Keratinocyte (primary cell): ENCODE data around the gene PAQR4. TPM values are rescaled to one million over a fixed set of nuclear protein-coding genes. Genes with fewer than 3 reads are reported as not detected.

ENCODE experiments used
- DNase-seq: peaks from one replicate; pipeline ENCODE4 v3.0.0-alpha.2; 2011; ENCODE audit warnings: low read depth, missing footprints, low spot score
- FAIRE-seq: peaks from 2 replicates; lab custom pipeline; 2011; peaks lifted over from hg19 to GRCh38; lab: Jason Lieb, UNC
- H2AFZ ChIP-seq: 2 replicates; pipeline ENCODE4 v1.6.0; 2012; ENCODE audit warnings: low read length, control low read depth, inconsistent platforms; ENCODE audit not compliant: control insufficient read depth
- H3K27ac ChIP-seq: 2 replicates; pipeline ENCODE4 v1.5.1; 2011; ENCODE audit warnings: low read length; ENCODE audit not compliant: control insufficient read depth, insufficient read depth
- H3K27me3 ChIP-seq: 3 replicates; pipeline ENCODE4 v1.6.0; 2011; ENCODE audit warnings: low read length; ENCODE audit not compliant: control insufficient read depth, insufficient read depth; ENCODE audit errors: extremely low read depth
- H3K36me3 ChIP-seq, 2 experiments: 2 replicates in 1 of 2; 3 replicates in 1 of 2; pipeline ENCODE4 v1.5.1; 2011; ENCODE audit warnings: low read length in 2 of 2, mild to moderate bottlenecking in 1 of 2; ENCODE audit not compliant: control insufficient read depth in 2 of 2, insufficient read depth in 2 of 2; ENCODE audit errors: extremely low read depth in 1 of 2
- H3K4me1 ChIP-seq: 3 replicates; pipeline ENCODE4 v1.5.1; 2011; ENCODE audit warnings: low read length; ENCODE audit not compliant: control insufficient read depth, insufficient read depth; ENCODE audit errors: extremely low read depth
- H3K4me2 ChIP-seq: 3 replicates; pipeline ENCODE4 v1.6.0; 2011; ENCODE audit warnings: low read depth, low read length; ENCODE audit not compliant: control insufficient read depth, insufficient read depth; ENCODE audit errors: extremely low read depth
- H3K4me3 ChIP-seq, 3 experiments: fragments of 200-600 bp in 1 of 3; sonication (generic) in 1 of 3; 2 replicates in 2 of 3; 3 replicates in 1 of 3; pipeline ENCODE4 v1.5.1; 2011 to 2016; ENCODE audit warnings: low read length in 3 of 3, mild to moderate bottlenecking in 3 of 3, control low read depth in 2 of 3, inconsistent platforms in 1 of 3, low read depth in 1 of 3, mixed read lengths in 1 of 3, mixed run types in 1 of 3, moderate library complexity in 1 of 3; ENCODE audit not compliant: control insufficient read depth in 2 of 3, insufficient read depth in 2 of 3; ENCODE audit errors: extremely low read depth in 1 of 3
- H3K79me2 ChIP-seq: 2 replicates; pipeline ENCODE4 v1.6.0; 2012; ENCODE audit warnings: low read length; ENCODE audit not compliant: control insufficient read depth, insufficient read depth
- H3K9ac ChIP-seq: 3 replicates; pipeline ENCODE4 v1.6.0; 2011; ENCODE audit warnings: low read length; ENCODE audit not compliant: control insufficient read depth, insufficient read depth; ENCODE audit errors: extremely low read depth
- H3K9me1 ChIP-seq: 3 replicates; pipeline ENCODE4 v1.6.0; 2011; ENCODE audit warnings: low read length; ENCODE audit not compliant: control insufficient read depth, insufficient read depth; ENCODE audit errors: extremely low read depth
- H3K9me3 ChIP-seq: 2 replicates; pipeline ENCODE4 v1.5.1; 2012; ENCODE audit warnings: low read depth, low read length; ENCODE audit not compliant: control insufficient read depth
- H4K20me1 ChIP-seq: 3 replicates; pipeline ENCODE4 v1.6.0; 2011; ENCODE audit warnings: low read length; ENCODE audit not compliant: control insufficient read depth, insufficient read depth; ENCODE audit errors: extremely low read depth
- CTCF ChIP-seq, 3 experiments: IDR thresholded peaks in 1 of 3; conservative IDR thresholded peaks in 1 of 3; optimal IDR thresholded peaks in 1 of 3; 2 replicates in 2 of 3; 3 replicates in 1 of 3; pipeline versions ENCODE3 to v1.5.1; 2011; ENCODE audit warnings: low read length in 3 of 3, mild to moderate bottlenecking in 3 of 3, moderate library complexity in 2 of 3, control low read depth in 1 of 3, inconsistent platforms in 1 of 3; ENCODE audit not compliant: insufficient read depth in 2 of 3; ENCODE audit errors: extremely low read depth in 1 of 3
- EZH2 ChIP-seq: IDR thresholded peaks from one replicate; pipeline ENCODE4 v1.6.1; 2012; ENCODE audit warnings: inconsistent platforms, mild to moderate bottlenecking, low read length, moderate library complexity
- dilution Hi-C: fragments of 300-500 bp; cut with MboI; formaldehyde crosslinking; loops from one replicate; pipeline ENCODE4 v1.7.0; 2020; ENCODE audit warnings: low sequenced_read_pairs; ENCODE audit not compliant: extremely low pct_ligation_motif_present
- polyA plus RNA-seq, 5 experiments: library from polyadenylated mRNA; depleted of rRNA in 3 of 5; stranded (reverse) in 3 of 5; stranded (forward) in 1 of 5; unstranded in 1 of 5; fragments of >200 nt; gene quantifications; 1 replicate in 1 of 5; 2 replicates in 3 of 5; 3 replicates in 1 of 5; pipeline versions ENCODE4 v1.2.1 to v1.2.3, GENCODE V29; 2011 to 2012; ENCODE audit warnings: missing spikeins in 2 of 5, low read depth in 1 of 5, low replicate concordance in 1 of 5

The PAQR4 gene
- polyA plus RNA-seq, 1 donor (not counting 4 experiments of a cell fraction or from before 2014, with no cell fraction given), result 16.8 TPM

DNA sequence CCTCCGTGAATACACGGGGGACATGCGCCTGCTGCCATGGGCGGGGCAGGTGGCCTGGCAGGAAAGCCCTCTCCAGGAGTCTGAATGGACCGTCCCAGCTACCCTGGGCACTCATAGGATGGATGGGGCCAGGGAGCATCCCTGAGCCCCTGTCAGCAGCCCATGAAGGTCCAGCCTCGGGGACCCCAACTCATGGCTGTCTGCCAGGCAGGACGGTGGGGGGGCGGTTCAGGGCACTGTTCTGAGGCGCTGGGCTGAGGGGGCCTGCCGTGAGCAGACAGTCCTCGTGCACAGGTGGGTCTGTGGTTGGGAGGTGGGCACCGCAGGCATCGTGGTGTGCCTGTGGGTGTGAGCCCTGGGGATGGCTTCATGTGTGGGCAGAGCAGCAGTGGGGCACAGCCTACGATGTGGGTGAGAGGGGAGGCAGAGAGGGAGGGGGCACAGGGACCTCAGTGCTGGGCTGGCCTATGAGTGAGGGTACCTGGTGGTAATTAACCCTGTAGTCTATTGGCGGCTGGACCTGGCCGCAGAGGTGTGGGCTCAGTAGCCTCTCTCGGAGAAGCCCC is 17.6 kb downstream of the PAQR4 start:
- no peak overlapping the region for H3K27ac ChIP-seq
- dilution Hi-C loops, result no loop called here
- H3K27me3 ChIP-seq, result no peaks in the 10 kb centered on the region
- no peaks in the 10 kb centered on the region for H3K79me2 ChIP-seq
- TF ChIP-seq CTCF (optimal IDR thresholded peaks at IDR 0.05 in 1 of 3, IDR thresholded peaks at IDR 0.05 in 1 of 3, conservative IDR thresholded peaks at IDR 0.05 in 1 of 3; ENCODE audit: extremely low read depth in 1 of 3, insufficient read depth in 2 of 3, low read length in 3 of 3), result no peak
- TF ChIP-seq EZH2, result no peak
- no peak overlapping the region for H3K4me2 ChIP-seq
- no peaks in the 10 kb centered on the region for H3K9me3 ChIP-seq
- H3K4me3 ChIP-seq, result no peak overlapping the region
- no peaks in the 10 kb centered on the region for H4K20me1 ChIP-seq
- H3K9ac ChIP-seq, result no peak overlapping the region
- no peaks in the 10 kb centered on the region for H3K9me1 ChIP-seq
- peaks cover 26% of the 10 kb centered on the region for H3K4me1 ChIP-seq
- no peak overlapping the region for H2AFZ ChIP-seq
- FAIRE-seq (no peak), DNase-seq (no peak)
- H3K36me3 ChIP-seq, result no peaks in the 10 kb centered on the region

GRCh38 chr16:2987286-2987685 is 18.1 kb downstream of the PAQR4 start:
- TF ChIP-seq CTCF (optimal IDR thresholded peaks at IDR 0.05 in 1 of 3, IDR thresholded peaks at IDR 0.05 in 1 of 3, conservative IDR thresholded peaks at IDR 0.05 in 1 of 3; ENCODE audit: extremely low read depth in 1 of 3, insufficient read depth in 2 of 3, low read length in 3 of 3) (no peak), EZH2 (no peak)
- peaks cover 29% of the 10 kb centered on the region for H3K4me1 ChIP-seq
- FAIRE-seq, result no peak

More at GRCh38 chr16:2987286-2987685, 18.1 kb downstream of the PAQR4 start:
- Histone ChIP-seq H3K4me2 (no peak overlapping the region), H4K20me1 (no peaks in the 10 kb centered on the region), H3K36me3 (no peaks in the 10 kb centered on the region), H3K27ac (no peak overlapping the region), H2AFZ (no peak overlapping the region), H3K79me2 (no peaks in the 10 kb centered on the region), H3K27me3 (no peaks in the 10 kb centered on the region), H3K9me1 (no peaks in the 10 kb centered on the region), H3K9ac (no peak overlapping the region), H3K9me3 (no peaks in the 10 kb centered on the region), H3K4me3 (no peak overlapping the region)
- no peak for DNase-seq
- dilution Hi-C loops, result no loop called here
